ENCODE measurements around the gene SMIM28.
"Not testable (repeated sequence)": the region's sequence is repeated elsewhere in the genome, so short reads cannot be mapped to it uniquely, and the experiment has no call there.

The SMIM28 gene

GRCh38 chr6:138410048-138410735 lies 32.5 kb downstream of the SMIM28 start:
- no peak for DNase-seq

GRCh38 chr6:138410972-138411880 lies 33.5 kb downstream of the SMIM28 start:
- DNase-seq = no peak

GRCh38 chr6:138415125-138415524 lies 37.4 kb downstream of the SMIM28 start:
- no peak for DNase-seq

GRCh38 chr6:138416206-138416605 lies 38.5 kb downstream of the SMIM28 start:
- DNase-seq = no peak

- DNase-seq = no peak
These were observed 39.9 kb downstream of the SMIM28 start for GRCh38 chr6:138417493-138418117.

- DNase-seq = no peak
These were observed 40.5 kb downstream of the SMIM28 start for GRCh38 chr6:138418118-138418742.

- no peak for DNase-seq
These were observed 42.1 kb downstream of the SMIM28 start for GRCh38 chr6:138419766-138420165.

- DNase-seq = no peak
These were observed 42.7 kb downstream of the SMIM28 start for GRCh38 chr6:138420356-138420755.

GRCh38 chr6:138421089-138421488 lies 43.4 kb downstream of the SMIM28 start:
- no peak for DNase-seq

- DNase-seq = no peak
These were observed 43.9 kb downstream of the SMIM28 start for GRCh38 chr6:138421608-138422007.

GRCh38 chr6:138422861-138423260 lies 45.2 kb downstream of the SMIM28 start:
- DNase-seq = no peak

- no peak for DNase-seq
These were observed 46.5 kb downstream of the SMIM28 start for GRCh38 chr6:138424004-138424904.

GRCh38 chr6:138425256-138425655 lies 47.6 kb downstream of the SMIM28 start:
- not testable (repeated sequence) for DNase-seq

- no peak for DNase-seq
These were observed 48.9 kb downstream of the SMIM28 start for GRCh38 chr6:138426500-138427123.

GRCh38 chr6:138427701-138428100 lies 50.0 kb downstream of the SMIM28 start:
- DNase-seq = no peak

GRCh38 chr6:138428944-138429598 lies 51.4 kb downstream of the SMIM28 start:
- no peak for DNase-seq

- DNase-seq = no peak
These were observed 52.1 kb downstream of the SMIM28 start for GRCh38 chr6:138429761-138430160.

GRCh38 chr6:138430361-138431145 lies 52.8 kb downstream of the SMIM28 start:
- no peak for DNase-seq

- no peak for DNase-seq
These were observed 53.8 kb downstream of the SMIM28 start for GRCh38 chr6:138431256-138432062.

- no peak for DNase-seq
These were observed 54.3 kb downstream of the SMIM28 start for GRCh38 chr6:138432063-138432356.

Measured in activated CD4-positive, CD25-positive, alpha-beta regulatory T cell treated with anti-CD3 and anti-CD28 coated beads, Interleukin-2, amount 50 U/mL, for 72 hours (primary cell).